ENCODE measurements around the gene APOL2. TPM values are rescaled to one million over a fixed set of nuclear protein-coding genes. Genes with fewer than 3 reads are reported as not detected.
"Not testable (repeated sequence)": the region's sequence is repeated elsewhere in the genome, so short reads cannot be mapped to it uniquely, and the experiment has no call there.

Gene APOL2
- total RNA-seq, 2 experiments from 2014 or later: 62.4 TPM

DNA sequence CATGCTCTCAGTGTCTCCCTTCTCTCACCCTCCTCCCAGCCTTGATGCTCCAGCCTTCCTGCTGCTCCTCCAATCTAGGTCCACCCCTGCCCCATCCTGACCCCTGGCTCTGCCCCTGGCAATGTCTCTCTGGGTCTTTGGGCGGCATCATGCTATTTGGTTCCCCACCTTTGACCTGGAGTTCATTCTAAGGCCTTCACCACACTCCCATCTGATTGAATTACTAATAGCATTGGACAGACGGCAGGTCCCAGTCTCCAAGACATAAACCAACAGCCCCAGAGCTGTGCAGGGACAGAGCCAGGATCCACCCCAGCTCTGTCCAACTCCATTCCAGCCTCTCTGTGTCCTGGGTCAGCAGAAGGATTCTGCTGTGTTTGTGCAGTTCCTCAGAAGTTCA lies 44.9 kb downstream of the APOL2 start:
- no peaks in the 10 kb centered on the region for H3K9me3 Mint-ChIP-seq (ENCODE audit: insufficient read depth)
- peaks cover 41% of the 10 kb centered on the region for H3K4me1 Mint-ChIP-seq (ENCODE audit: low read depth)
- ATAC-seq (no peak), DNase-seq (no peak)
- no peaks in the 10 kb centered on the region for H3K27me3 Mint-ChIP-seq (ENCODE audit: low read depth)
- H3K27ac Mint-ChIP-seq: no peak overlapping the region
- CTCF ChIA-PET: interaction anchor here (0.7 to 3.2 kb wide), 26 partner anchors 9 to 295 kb away, joined by 3 to 21 read pairs (median 4); partner anchors contain the start of genes APOL1, APOL2 and TXN2
- H3K36me3 Mint-ChIP-seq (ENCODE audit: low read depth): no peaks in the 10 kb centered on the region
- POLR2A ChIA-PET: no interaction called here
- H3K4me3 Mint-ChIP-seq: no peak overlapping the region

DNA sequence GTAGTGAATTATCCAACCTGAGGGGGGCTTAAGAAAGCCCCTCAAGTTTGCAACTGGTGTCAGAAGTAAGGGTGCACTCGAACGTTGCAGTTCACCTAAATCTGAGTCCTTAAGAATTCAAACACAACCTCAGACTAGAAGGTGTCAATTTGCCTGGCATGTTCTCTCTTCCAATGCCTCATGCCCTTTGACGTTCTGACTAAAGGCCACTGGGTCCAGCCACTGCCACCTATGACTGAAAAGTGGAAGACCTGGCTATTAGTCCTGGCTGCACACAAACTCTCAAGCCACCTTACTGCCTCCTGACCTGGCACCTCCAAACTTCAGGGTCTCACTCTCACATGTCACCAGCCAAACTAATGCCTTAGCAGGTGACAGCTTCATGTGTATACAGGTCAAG lies 45.8 kb downstream of the APOL2 start:
- Mint-ChIP-seq H3K4me3 (no peak overlapping the region), H3K4me1 (ENCODE audit: low read depth) (peaks cover 34% of the 10 kb centered on the region), H3K36me3 (ENCODE audit: low read depth) (no peaks in the 10 kb centered on the region), H3K27me3 (ENCODE audit: low read depth) (no peaks in the 10 kb centered on the region), H3K27ac (no peak overlapping the region), H3K9me3 (ENCODE audit: insufficient read depth) (no peaks in the 10 kb centered on the region)
- no peak for ATAC-seq
- POLR2A ChIA-PET: no interaction called here
- no peak for DNase-seq
- CTCF ChIA-PET: interaction anchor here (1.4 to 3.0 kb wide), 2 partner anchors 84 to 293 kb away, joined by 4 to 17 read pairs; no protein-coding TSS in a partner anchor

DNA sequence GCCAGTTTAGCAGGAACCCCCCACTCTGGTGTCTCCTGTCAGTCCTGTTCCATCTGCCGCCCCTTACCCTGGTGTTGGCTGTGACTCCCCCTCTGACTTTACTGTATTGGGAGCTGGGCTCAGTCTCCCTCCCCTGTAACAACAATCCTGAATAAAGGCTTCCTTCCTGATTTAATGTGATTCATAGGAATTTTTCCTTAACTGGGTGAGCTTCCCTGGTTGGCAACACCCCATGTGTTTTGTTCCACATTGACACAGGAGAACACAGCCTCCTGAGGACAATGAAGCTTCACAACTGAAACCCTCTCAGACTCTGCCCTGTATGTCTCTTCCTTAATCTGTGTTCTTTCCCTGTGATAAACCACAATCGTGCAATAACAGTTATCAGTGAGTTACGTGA lies 46.2 kb downstream of the APOL2 start:
- Mint-ChIP-seq H3K9me3 (ENCODE audit: insufficient read depth) (no peaks in the 10 kb centered on the region), H3K4me3 (no peak overlapping the region), H3K36me3 (ENCODE audit: low read depth) (no peaks in the 10 kb centered on the region), H3K27me3 (ENCODE audit: low read depth) (no peaks in the 10 kb centered on the region), H3K4me1 (ENCODE audit: low read depth) (peaks cover 30% of the 10 kb centered on the region), H3K27ac (no peak overlapping the region)
- ChIA-PET POLR2A (no interaction called here), CTCF (interaction anchor here (1.1 to 3.0 kb wide), 3 partner anchors 29 to 293 kb away, joined by 3 to 17 read pairs (median 4); no protein-coding TSS in a partner anchor)
- DNase-seq (no peak), ATAC-seq (no peak)

DNA sequence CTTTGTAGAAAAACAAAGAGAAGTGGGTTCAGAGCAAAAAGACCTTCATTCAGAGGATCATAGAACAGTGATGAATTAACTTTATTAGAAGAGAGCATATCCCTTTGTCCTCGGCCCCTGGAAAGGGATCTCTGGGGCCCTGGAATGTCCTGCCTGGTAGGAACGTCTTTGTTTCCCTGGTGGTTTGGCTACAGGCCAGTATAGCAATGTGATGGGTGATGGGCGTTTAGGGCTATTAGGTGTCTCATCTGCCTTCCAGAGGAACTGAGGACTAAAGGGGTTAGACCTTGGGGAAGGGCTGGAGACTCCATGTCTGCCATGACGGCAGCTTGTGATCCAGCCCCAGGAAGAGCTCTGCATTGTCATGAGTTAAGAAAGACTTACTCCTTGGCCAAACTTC lies 46.8 kb downstream of the APOL2 start:
- ATAC-seq: no peak
- no peak overlapping the region for H3K4me3 Mint-ChIP-seq
- no peaks in the 10 kb centered on the region for H3K36me3 Mint-ChIP-seq (ENCODE audit: low read depth)
- ChIA-PET POLR2A (interaction anchor here (0.7 kb wide), 1 partner anchor 9 kb away, joined by 4 read pairs; the partner anchor contains the start of gene APOL4), CTCF (interaction anchor here (1.1 to 1.4 kb wide), 2 partner anchors 30 to 294 kb away, joined by 3 to 4 read pairs; no protein-coding TSS in a partner anchor)
- DNase-seq: no peak
- H3K4me1 Mint-ChIP-seq (ENCODE audit: low read depth): peaks cover 24% of the 10 kb centered on the region
- H3K27ac Mint-ChIP-seq: no peak overlapping the region
- no peaks in the 10 kb centered on the region for H3K27me3 Mint-ChIP-seq (ENCODE audit: low read depth)
- no peaks in the 10 kb centered on the region for H3K9me3 Mint-ChIP-seq (ENCODE audit: insufficient read depth)

DNA sequence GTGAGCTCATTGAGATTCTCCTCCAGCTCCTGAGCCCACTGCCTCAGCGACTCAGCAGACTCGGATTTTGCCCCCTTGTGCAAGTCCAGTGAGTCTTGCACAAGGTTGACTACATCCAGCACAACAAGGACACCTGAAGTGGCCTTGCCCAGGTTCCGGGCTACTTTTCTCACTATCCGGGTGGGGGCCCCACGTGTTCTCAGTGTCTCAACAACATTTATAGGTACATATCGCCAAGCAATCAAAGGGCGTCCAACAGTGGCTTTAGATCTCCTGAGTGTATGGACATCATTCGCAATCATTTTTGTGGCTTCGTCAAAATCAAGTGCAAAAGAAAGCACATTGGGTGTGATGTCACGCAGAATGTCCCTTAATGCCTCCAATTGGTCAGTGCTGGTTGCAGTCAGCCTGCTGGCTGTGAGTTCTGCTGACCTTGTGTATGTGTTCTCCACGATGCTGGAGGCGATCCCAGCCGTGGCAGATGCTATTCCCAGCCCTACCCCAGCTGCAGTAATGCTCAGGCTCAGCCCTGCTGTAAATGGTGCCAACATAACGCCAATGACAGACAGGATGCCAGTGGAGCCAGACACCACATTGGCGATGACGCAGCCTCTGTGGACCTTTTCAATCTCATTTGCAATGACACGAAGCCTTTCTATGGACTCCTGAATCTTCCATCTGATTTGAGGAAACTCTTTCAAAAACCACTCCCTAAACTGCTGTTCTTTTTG lies 48.1 kb downstream of the APOL2 start:
- CTCF ChIA-PET: interaction anchor here (1.3 kb wide), 1 partner anchor 11 kb away, joined by 6 read pairs; no protein-coding TSS in a partner anchor
- Mint-ChIP-seq H3K4me1 (ENCODE audit: low read depth) (peaks cover 12% of the 10 kb centered on the region), H3K27ac (no peak overlapping the region), H3K36me3 (ENCODE audit: low read depth) (no peaks in the 10 kb centered on the region), H3K9me3 (ENCODE audit: insufficient read depth) (no peaks in the 10 kb centered on the region), H3K4me3 (no peak overlapping the region), H3K27me3 (ENCODE audit: low read depth) (peaks cover under 1% of the 10 kb centered on the region)
- POLR2A ChIA-PET: no interaction called here
- DNase-seq (no peak), ATAC-seq (no peak)

DNA sequence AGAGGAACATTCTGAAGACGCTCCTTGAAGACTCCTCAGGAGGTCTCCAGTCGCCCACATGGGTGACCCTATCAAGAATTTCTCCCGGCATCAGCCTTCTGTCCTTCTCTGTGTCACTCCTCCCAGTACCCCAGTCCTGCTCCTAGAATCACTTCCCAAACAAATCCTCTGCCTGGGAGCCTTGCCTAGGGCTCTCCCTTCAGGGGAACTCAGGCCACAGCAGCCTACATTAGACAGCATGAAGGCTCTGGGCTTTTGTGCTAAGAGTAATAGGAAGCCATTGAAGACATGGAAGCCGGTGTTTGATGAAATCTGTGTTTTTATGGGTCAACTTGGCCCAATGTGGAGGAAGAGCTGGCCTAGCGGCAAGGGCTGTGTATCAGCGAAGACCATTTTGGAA lies 51.5 kb downstream of the APOL2 start:
- DNase-seq; H3K4me1 Mint-ChIP-seq (ENCODE audit: low read depth); CTCF ChIA-PET; H3K4me3 Mint-ChIP-seq; H3K9me3 Mint-ChIP-seq (ENCODE audit: insufficient read depth); H3K27ac Mint-ChIP-seq; H3K36me3 Mint-ChIP-seq (ENCODE audit: low read depth); ATAC-seq; H3K27me3 Mint-ChIP-seq (ENCODE audit: low read depth); POLR2A ChIA-PET: not testable (repeated sequence)

DNA sequence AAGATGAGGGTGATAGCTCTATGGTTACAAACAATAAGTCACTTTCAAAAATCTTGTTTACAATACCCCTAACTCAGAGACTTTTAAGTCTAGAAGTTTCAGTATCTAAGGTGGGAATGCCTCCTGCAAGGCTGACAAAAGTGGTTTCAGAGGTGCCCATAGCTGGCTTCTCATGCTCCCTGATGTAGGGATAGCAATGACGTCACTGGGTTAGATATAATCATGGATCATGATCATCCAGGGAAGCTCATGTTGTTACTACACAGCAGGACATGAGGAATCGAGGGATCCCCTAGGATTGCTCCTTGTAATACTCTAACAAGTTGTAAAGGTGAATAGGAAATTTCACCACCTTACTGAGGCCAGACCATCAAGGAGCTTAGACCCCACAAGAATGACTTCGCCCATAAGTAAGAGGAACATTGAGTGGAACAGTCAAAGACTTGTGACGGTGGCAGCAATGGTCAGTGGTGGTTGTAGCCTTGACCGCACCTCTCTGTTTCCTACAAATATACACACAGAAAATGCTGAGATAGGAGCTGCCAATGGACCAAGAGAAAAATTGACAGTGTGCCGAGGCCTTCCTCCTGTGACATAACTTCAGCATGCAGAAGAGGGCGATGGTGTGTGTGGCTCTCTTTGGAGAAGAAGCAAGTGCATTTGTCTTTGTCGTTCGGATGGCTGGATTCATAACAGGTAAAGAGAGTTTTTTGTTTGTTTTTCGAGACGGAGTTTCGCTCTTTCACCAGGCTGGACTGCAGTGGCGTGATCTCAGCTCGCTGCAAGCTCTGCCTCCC lies 53.3 kb downstream of the APOL2 start:
- no peak overlapping the region for H3K27ac Mint-ChIP-seq
- no peaks in the 10 kb centered on the region for H3K9me3 Mint-ChIP-seq (ENCODE audit: insufficient read depth)
- no peaks in the 10 kb centered on the region for H3K4me1 Mint-ChIP-seq (ENCODE audit: low read depth)
- DNase-seq (no peak), ATAC-seq (no peak)
- H3K27me3 Mint-ChIP-seq (ENCODE audit: low read depth): peaks cover 3% of the 10 kb centered on the region
- ChIA-PET CTCF (interaction anchor here (0.7 to 1.6 kb wide), 6 partner anchors 9 to 301 kb away, joined by 3 to 5 read pairs (median 3); no protein-coding TSS in a partner anchor), POLR2A (no interaction called here)
- no peak overlapping the region for H3K4me3 Mint-ChIP-seq
- H3K36me3 Mint-ChIP-seq (ENCODE audit: low read depth): no peaks in the 10 kb centered on the region

DNA sequence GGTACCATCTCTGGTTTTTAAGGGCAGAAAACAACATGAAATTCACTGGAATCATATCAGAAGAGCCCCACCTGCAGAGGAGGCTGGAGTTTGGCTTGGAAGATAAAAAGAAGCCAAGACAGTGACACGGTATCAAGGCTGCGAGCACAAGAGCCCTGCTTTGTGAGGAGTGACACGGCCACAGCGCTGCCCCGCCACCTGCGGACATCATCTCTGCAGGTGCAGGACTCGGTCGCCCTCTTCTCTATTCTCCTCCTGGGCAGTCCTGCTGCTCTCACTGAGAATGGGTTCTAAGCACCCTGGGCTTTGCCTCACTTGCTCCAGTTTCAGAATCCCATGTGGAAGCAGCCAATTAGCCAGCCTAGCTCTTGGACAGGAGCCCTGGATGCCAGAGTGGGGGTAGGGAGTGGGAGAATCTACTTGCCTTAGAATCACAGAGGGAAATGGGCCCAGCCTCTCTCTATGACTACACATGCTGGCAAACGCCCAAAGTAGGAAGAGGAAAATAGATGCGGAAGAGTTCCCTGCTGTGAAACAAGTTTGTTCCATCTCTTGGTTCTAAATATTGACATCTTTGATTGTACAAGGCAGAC lies 54.8 kb downstream of the APOL2 start:
- Mint-ChIP-seq H3K9me3 (ENCODE audit: insufficient read depth) (no peaks in the 10 kb centered on the region), H3K36me3 (ENCODE audit: low read depth) (no peaks in the 10 kb centered on the region), H3K4me3 (no peak overlapping the region), H3K4me1 (ENCODE audit: low read depth) (peaks cover 4% of the 10 kb centered on the region), H3K27me3 (ENCODE audit: low read depth) (peaks cover 3% of the 10 kb centered on the region), H3K27ac (no peak overlapping the region)
- DNase-seq (no peak), ATAC-seq (no peak)
- CTCF ChIA-PET: no interaction called here
- POLR2A ChIA-PET: interaction anchor here (0.6 kb wide), 1 partner anchor 222 kb away, joined by 3 read pairs; no protein-coding TSS in a partner anchor

DNA sequence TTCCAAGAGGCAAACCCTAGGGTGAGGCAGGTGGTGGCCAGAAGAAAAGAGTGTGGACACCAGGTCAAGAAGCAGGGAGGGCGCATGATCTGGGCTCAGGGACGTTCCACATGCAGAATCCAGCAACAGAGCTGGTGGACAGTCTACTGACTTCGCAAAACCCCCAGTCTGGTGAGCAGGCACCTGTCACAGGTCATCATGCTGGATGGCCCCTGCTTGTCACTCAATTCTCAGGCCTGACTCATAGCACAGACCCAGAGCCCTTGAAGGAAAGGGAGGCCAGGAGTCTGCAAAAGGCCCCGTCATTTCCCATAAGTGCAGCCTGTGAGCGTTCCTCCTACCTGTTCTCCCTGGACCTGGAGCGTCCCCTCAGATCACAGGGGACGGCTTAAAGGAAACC lies 55.9 kb downstream of the APOL2 start:
- no peak overlapping the region for H3K27ac Mint-ChIP-seq
- ChIA-PET POLR2A (interaction anchor here (0.7 kb wide), 1 partner anchor 23 kb away, joined by 3 read pairs; the partner anchor contains the start of gene APOL3), CTCF (interaction anchor here (6.5 to 8.3 kb wide), 2 partner anchors 40 to 118 kb away, joined by 30 to 118 read pairs; no protein-coding TSS in a partner anchor)
- H3K4me1 Mint-ChIP-seq (ENCODE audit: low read depth): peaks cover 4% of the 10 kb centered on the region
- H3K27me3 Mint-ChIP-seq (ENCODE audit: low read depth): peaks cover 3% of the 10 kb centered on the region
- ATAC-seq (no peak), DNase-seq (no peak)
- no peaks in the 10 kb centered on the region for H3K36me3 Mint-ChIP-seq (ENCODE audit: low read depth)
- no peaks in the 10 kb centered on the region for H3K9me3 Mint-ChIP-seq (ENCODE audit: insufficient read depth)
- no peak overlapping the region for H3K4me3 Mint-ChIP-seq

DNA sequence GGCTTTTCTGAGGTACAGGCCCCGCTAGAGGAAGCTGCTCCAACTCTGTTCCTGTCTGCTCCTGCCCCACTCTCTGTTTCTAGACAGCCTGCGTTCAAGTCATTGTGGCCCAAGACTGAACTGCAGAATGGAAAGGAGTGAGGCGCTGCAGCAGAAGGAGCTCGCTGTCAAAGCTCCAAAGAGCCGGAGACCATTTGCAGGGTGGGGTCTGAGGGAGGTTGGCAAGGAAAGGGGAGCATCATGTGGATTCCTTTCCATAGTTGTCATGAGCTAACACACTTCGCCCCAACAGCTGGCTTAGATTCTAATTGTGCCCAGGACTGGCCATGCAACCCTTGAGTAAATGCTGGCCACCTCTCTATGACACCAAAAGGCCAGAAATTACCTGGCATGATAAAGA lies 56.5 kb downstream of the APOL2 start:
- no peak overlapping the region for H3K27ac Mint-ChIP-seq
- peaks cover 3% of the 10 kb centered on the region for H3K27me3 Mint-ChIP-seq (ENCODE audit: low read depth)
- no peaks in the 10 kb centered on the region for H3K36me3 Mint-ChIP-seq (ENCODE audit: low read depth)
- H3K9me3 Mint-ChIP-seq (ENCODE audit: insufficient read depth): no peaks in the 10 kb centered on the region
- H3K4me1 Mint-ChIP-seq (ENCODE audit: low read depth): peaks cover 4% of the 10 kb centered on the region
- DNase-seq: no peak
- H3K4me3 Mint-ChIP-seq: no peak overlapping the region
- POLR2A ChIA-PET: interaction anchor here (0.7 kb wide), 1 partner anchor 22 kb away, joined by 3 read pairs; the partner anchor contains the start of gene APOL3
- CTCF ChIA-PET: interaction anchor here (4.1 to 8.3 kb wide), 3 partner anchors 31 to 117 kb away, joined by 18 to 118 read pairs (median 30); no protein-coding TSS in a partner anchor
- ATAC-seq: no peak

DNA sequence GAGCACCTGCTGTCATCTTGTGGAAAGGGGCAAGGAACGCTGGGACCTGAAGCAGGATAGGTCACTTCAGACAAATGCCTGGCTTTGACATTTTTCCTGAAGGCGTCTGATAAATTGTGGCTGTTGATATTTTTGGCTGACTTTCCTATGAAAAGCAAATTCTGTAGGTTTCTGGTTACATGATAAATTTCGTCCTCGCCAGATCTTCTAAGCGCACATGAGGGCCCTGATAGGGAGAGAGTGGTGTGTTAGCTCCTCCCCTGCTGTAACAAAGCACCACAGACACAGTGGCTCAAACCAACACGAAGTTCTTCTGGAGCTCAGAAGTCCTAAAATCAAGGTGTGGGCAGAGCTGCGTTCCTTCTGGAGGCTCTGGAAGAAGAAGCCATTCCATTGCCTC lies 57.3 kb downstream of the APOL2 start:
- peaks cover 2% of the 10 kb centered on the region for H3K9me3 Mint-ChIP-seq (ENCODE audit: insufficient read depth)
- CTCF ChIA-PET: interaction anchor here (1.2 to 8.3 kb wide), 10 partner anchors 9 to 305 kb away, joined by 3 to 118 read pairs (median 8); partner anchors contain the start of gene APOL3
- H3K27ac Mint-ChIP-seq: no peak overlapping the region
- peaks cover 4% of the 10 kb centered on the region for H3K4me1 Mint-ChIP-seq (ENCODE audit: low read depth)
- no peak overlapping the region for H3K4me3 Mint-ChIP-seq
- peaks cover 3% of the 10 kb centered on the region for H3K27me3 Mint-ChIP-seq (ENCODE audit: low read depth)
- no peaks in the 10 kb centered on the region for H3K36me3 Mint-ChIP-seq (ENCODE audit: low read depth)
- DNase-seq: no peak
- ATAC-seq: no peak
- POLR2A ChIA-PET: no interaction called here

Measured in activated CD8-positive, alpha-beta T cell treated with anti-CD3 and anti-CD28 coated beads, Interleukin-2, amount 10 ng/mL, durations not matched to agents 7 days and 5 days (primary cell).